Measurements from ENCODE around the gene ZFYVE28.
"Not testable (repeated sequence)": the region's sequence is repeated elsewhere in the genome, so short reads cannot be mapped to it uniquely, and the experiment has no call there.

The ZFYVE28 gene

GRCh38 chr4:2417765-2418649, at the start of gene ZFYVE28:
TSS of gene ZFYVE28 (minus strand) at chr4:2418645. CDS start at chr4:2418323, 322 bp downstream.
- DNase-seq, result peak; percentile 7

DNA sequence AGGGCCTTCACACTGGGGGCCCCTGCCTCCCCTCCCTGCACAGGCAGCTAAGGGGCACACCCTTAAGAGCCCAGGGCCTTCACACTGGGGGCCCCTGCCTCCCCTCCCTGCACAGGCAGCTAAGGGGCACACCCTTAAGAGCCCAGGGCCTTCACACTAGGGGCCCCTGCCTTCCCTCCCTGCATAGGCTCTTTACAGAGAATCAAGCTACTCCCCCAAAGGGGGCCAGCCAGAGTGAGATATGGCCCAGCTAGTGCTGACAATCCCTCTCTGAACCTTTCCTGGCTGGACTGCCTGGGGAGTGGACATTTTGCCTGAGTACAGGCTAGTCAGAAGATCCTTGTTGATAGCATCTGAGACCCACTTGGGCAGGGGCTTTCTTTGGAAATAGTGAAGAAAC, 47.1 kb upstream of the ZFYVE28 start:
- not testable (repeated sequence) for DNase-seq

GRCh38 chr4:2465032-2465431, 46.6 kb upstream of the ZFYVE28 start:
- DNase-seq, result no peak

GRCh38 chr4:2462992-2463762, 44.7 kb upstream of the ZFYVE28 start:
- no peak for DNase-seq

DNA sequence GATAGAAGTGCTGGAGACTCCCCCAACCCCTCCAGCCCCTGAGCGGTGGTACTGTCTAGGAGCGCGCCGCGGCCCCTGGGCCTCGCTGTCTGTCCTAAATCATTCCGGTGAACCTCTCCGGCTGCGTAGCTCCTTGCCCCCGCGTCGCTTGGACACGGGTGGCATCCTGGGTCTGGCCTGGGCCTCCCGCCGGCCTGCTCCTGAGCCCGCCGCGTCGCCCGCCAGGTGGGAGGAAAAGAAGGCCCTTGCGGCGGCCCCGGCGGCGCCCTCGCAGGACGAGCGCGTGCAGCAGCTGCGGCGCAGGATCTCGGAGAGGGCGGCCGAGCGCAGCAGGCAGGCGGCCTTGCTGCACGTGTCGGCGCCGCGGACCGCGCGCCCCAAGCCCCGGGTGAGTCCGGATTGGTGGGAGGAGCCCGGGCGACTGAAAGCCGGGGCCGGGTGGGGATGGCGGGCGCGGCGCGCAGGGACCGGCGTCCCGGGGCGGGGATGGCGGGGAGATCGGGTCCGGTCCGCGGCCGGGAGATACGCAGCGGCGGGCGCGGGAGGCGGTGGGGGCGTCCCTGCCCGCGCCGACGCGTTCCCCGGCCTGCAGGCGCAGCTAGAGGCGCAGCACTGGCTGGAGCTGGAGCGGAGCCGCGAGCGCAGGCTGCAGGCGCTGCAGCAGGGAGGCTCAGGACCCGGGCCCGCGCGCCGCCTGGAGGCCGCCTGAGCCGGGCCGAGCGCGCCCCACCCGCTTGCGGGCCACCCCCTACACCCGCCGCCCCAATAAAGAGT, 44.0 kb upstream of the ZFYVE28 start:
- peak; percentile 79 for DNase-seq

- DNase-seq, result no peak
These were observed 43.0 kb upstream of the ZFYVE28 start for GRCh38 chr4:2461246-2461960.

DNA sequence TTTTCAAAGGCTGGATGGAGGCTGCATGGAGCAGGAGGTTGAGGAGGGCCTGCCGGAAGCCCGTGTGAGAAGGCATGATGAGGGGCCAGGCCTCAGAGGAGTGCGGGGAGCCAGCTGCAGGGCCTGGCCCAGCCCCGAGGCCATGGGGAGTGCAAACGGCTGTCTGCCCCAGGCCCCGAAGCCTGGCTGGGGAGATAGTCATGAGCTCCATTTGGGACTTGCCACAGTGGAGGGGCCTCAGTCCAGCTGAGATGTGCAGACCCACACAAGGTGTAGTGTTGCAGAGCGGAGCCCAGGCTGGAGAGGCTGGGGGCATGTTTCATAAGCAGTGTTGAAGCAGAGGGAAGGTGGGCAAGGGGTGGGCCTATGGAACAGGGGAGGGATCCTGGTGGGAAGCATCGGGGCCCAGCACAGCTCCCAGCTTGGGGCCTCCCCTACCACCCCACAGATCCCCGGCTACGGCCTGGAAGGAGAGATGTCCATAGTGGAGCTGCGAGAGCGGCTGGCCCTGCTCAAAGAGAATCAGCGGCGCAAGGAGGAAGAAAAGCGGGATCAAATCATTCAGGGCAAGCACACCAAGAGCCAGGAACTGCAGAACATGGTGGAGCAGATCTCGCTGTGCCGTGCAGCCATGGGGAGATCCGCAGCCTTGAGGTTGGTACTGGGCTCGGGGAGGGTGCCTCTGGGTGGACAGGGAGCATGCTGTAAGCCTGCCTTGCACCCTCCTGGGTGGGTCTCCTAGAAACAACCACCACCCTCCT, 41.3 kb upstream of the ZFYVE28 start:
- no peak for DNase-seq

DNA sequence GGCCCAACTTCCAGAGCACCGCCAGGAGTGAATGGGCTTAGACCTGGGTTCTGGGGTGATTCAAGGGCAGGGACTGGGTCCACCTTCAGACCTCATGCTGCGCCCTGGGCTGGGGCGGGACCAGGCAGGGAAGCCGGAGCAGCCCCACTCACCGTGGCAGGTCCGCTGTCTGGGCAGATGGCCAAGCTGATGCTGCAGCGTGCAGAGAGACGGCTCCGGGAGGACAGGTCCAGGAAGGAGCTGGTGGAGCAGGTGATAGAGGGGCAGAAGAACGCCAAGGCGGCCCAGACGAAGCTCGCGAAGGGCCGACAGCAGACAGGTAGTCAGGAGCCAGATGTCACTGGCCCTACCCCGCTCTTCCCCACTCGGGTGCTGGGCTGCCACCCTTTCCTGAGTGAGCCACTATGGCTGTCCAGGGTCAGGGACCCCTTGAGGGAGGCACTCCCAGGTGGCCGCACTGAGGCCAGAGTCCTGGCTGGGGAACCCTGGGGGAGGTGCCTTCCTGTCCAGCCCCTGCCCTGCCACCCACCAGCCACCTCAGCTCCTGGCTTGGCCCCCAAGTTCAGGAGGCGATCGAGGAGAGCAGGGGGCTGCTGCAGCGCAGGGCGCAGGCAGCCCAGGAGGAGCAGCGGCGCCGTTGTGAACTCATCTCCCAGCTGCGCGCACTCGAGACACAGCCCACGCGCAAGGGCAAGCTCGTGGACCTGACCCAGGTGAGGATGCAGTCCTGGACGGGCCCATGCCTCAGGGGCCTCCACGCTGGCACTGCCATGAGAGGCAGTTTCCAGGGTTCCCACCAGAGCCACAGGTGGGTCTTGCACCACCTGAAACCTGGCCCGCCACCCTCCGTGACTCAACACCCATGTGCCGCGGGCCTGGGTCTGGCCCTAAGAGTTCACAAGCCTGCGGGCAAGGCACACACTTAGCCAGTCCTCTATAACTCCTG, 40.4 kb upstream of the ZFYVE28 start:
- DNase-seq, result no peak

DNA sequence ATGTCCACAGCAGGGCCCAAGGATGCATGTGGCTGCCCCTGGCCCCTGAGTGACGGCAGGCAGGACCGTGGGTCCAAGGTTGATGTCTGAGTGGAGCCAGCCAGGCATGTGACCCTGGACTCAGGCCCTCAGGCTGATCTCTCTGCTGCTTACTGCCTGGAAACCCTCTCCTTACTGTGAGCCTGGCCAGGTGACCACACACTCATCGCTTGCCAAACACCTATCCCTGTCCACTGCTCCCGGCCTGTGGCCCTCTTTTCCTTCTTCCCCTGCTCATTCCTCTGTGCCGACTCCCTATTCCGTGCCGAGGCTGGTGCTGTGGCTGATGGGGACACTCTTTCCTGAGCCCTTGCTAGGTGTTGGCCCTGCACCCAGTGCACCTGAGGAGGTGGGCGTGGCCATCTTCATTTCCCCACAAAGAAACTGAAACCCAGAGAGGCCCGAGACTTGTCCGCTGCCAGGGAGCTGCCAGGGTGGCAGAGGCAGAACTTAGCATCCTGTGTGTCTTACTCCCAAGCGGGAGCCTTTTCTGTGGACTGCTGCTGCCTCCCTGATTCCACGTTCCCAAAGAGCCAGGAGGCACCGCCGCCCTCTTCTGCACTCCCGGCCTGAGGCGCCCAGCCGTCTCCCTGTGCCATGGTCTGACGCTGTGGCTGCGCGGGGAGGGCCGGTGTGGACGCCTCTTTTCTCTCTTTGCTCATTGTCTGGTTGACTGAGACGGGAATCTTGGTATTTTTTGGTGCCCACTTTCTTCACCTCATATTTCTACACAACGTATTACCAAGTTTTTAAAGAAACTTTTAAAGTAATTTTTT, 39.2 kb upstream of the ZFYVE28 start:
- peak; percentile 68 for DNase-seq

DNA sequence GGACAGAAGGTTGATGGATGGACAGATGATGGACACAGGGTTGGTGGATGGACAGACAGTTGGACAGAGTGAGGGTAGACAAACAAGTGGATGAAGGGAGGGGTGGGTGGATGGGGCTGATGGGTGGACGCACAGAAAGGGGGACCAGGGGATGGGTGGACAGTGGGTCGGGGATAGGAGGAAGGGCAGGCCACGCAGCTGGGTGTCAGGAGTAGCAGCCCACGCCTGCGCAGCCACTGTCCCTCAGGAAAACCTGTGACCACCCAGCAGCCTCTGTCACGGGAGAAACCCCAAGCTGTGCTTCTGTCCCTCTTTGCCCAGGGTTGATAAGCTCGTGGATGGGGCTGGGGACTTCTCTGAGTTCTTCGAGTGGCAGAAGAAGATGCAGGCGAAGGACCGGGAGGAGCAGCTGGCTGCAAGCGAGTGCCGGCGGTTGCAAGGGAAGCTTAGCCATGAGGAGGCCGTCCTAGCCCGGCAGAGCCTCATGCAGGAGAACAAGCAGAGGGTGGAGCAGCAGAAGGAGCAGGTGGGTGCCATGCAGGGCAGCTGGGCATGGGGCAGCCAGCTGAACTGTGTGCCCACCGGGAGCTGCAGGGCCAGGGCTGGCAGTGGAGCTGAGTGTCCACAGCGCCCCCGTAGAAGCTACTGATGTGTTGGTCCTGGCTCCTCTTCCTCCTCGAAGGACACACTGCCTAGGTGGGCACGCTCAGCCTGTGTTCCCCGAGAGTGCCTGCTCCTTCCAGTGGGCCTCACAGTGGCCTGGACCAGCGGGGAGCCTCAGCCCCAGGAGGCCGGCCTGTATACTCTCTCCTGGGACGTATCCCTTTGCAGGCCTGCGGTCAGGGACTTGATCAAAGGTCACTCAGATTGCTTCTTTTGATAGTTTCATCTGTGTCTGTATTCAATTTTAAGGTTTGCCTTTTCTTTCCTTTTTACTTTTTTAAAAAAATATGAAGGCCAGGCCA, 33.7 kb upstream of the ZFYVE28 start:
- DNase-seq, result no peak

DNA sequence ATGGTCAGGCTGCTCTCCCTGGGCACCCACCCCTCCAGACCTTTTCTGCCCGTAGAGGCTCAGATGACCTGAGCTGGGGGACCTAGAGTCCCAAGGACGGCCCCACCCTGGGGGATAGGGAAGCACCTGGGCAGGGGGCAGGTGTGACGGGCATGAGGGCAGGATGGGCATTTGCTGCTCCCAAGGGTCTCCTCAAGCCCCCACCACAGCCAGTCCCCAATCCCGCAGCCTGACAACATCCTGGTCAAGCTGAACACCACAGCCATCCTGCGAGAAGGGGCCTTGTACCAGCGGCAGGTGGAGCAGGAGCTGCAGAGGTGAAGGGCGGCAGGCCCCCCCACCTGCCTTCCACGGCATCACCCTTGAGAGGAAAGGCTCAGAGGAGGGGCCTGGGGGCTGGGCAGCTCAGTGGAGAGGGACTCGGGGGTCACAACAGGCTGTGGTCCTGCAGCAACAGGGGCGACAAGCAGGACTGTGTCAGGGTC, 32.6 kb upstream of the ZFYVE28 start:
- no peak for DNase-seq

- no peak for DNase-seq
These were observed 32.1 kb upstream of the ZFYVE28 start for GRCh38 chr4:2450394-2451035.

DNA sequence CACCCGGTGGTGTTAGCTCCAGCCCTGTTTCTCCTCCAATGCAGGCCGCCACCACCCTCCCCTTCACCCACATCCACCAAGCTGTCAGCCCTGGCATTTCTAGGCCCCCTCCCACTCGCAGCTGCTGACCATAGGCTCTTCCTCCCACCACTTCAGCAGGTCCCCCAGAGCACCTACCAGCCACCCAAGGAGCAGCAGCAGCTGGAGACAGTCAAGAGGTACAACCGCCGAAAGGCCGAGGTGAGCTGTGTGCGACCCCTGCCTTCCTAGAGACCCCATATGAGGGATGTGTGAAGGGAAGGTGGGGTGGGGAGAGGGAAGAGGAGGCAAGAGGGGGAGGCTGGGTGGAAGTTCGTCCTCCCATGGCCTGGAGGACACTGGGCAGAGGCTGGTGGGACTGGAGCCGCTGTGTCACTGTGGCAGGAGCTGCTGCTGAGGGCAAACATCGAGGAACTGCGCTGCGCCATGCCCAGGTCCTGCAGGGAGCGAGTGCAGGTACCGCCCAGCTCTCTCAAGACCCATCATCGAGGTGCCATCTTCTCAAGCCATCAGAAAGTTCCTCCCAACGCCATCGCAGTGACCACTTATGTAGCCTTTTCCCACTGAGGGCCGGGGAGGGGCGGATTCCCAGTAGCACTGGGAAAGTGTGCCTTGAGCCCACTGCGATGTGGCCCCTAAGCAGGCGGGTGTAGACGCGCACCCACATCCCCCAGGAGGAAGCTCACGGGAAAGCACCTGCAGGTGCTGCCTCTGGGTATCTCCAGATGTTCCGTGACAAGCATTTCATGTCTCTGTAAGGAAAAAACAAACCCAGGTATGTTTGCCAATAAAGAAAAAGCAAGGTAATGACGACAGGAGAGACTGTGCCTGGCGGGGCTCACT, 31.3 kb upstream of the ZFYVE28 start:
- no peak for DNase-seq

GRCh38 chr4:2449051-2449450, 30.6 kb upstream of the ZFYVE28 start:
- no peak for DNase-seq

- DNase-seq, result no peak
These were observed 30.1 kb upstream of the ZFYVE28 start for GRCh38 chr4:2448589-2448988.
